ENCODE measurements around the gene TACC3. TPM values are rescaled to one million over a fixed set of nuclear protein-coding genes. Genes with fewer than 3 reads are reported as not detected.

Gene TACC3
- total and polyA plus RNA-seq, 2 of the 8 experiments (the other 6 are each of a cell fraction or from before 2014, with no cell fraction given): 73.8 to 148 TPM

DNA sequence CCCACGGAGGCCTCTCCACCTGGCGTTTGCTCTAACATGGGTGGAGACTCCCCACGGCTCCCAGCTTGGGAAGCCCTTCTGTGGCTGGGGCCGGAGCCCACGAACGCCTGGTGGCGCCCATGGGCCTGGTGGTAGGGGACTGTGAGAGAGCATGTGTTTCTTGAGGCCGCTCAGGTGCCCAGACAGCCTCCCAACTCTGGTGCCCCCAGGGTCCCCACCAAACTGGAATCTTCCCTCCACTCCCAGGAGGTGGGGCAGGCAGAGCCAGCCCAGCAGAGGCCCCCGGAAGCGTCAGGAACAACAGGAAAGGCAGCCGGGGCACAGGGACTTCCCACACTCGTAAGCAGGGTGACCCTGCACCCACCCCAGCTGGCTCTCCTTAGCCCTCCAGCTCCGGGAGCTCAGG, 38.5 kb downstream of the TACC3 start:
- Histone ChIP-seq H3K79me2 (ENCODE audit: control insufficient read depth in 1 of 2, insufficient read depth in 2 of 2, low read length in 2 of 2) (no peaks in the 10 kb centered on the region), H2AK5ac (ENCODE audit: low read depth, low read length) (no peak overlapping the region), H4K91ac (replicated peaks; ENCODE audit: insufficient read length, low read length) (peak overlapping the region; percentile 40), H3K27me3 (replicated peaks in 1 of 4; ENCODE audit: control insufficient read depth in 3 of 4, extremely low read depth in 1 of 4, insufficient read depth in 3 of 4, low read length in 3 of 4) (peaks cover 0 to 3% (median 0%) of the 10 kb centered on the region in 4 experiments; a peak in 2 of 7 replicates), H2BK5ac (ENCODE audit: low read depth, low read length) (no peak overlapping the region), H2AFZ (ENCODE audit: low read length) (no peak overlapping the region), H3K9me3 (ENCODE audit: insufficient read depth in 2 of 2, low read depth in 1 of 2, low read length in 1 of 2) (no peaks in the 10 kb centered on the region), H3K23me2 (ENCODE audit: low read depth, low read length) (no peaks in the 10 kb centered on the region), H3K23ac (ENCODE audit: insufficient read length) (no peak overlapping the region), H3K14ac (ENCODE audit: insufficient read length) (no peak overlapping the region), H4K5ac (ENCODE audit: insufficient read length, low read depth, low read length) (no peak overlapping the region), H4K8ac (ENCODE audit: extremely low read depth, insufficient read depth, low read length) (peak overlapping the region; percentile 85; the same call in 1 of the 2 replicates), H3K4me1 (replicated peaks in 1 of 4; ENCODE audit: control insufficient read depth in 3 of 4, insufficient read depth in 4 of 4, low read length in 3 of 4) (peaks cover 0 to 7% (median 3%) of the 10 kb centered on the region in 4 experiments; a peak in 4 of 7 replicates), H2BK15ac (ENCODE audit: low read length) (no peak overlapping the region; the same call in 1 of the 2 replicates), H2BK20ac (ENCODE audit: low read length) (no peak overlapping the region), H3K36me3 (ENCODE audit: control insufficient read depth in 2 of 4, insufficient read depth in 4 of 4, low read length in 3 of 4) (no peaks in the 10 kb centered on the region), H4K20me1 (replicated peaks in 1 of 2; ENCODE audit: control insufficient read depth in 1 of 2, insufficient read depth in 2 of 2, low read length in 2 of 2) (no peaks in the 10 kb centered on the region), H3K4ac (replicated peaks; ENCODE audit: insufficient read length, low read depth, low read length) (peak overlapping the region; percentile 53), H3K4me3 (ENCODE audit: extremely low read depth in 1 of 4, insufficient read depth in 2 of 4, low read depth in 3 of 4, low read length in 4 of 4) (no peak overlapping the region), H2BK12ac (ENCODE audit: low read depth, low read length) (peak overlapping the region; percentile 27; the same call in 1 of the 2 replicates), H3K56ac (replicated peaks; ENCODE audit: insufficient read length, low read depth, low read length) (no peak overlapping the region), H3K4me2 (ENCODE audit: insufficient read depth in 1 of 2, low read depth in 2 of 2, low read length in 2 of 2) (no peak overlapping the region), H3K27ac (ENCODE audit: low read depth, low read length) (no peak overlapping the region), H2BK120ac (replicated peaks; ENCODE audit: low read depth, low read length) (no peak overlapping the region), H3K79me1 (ENCODE audit: low read depth, low read length) (no peaks in the 10 kb centered on the region), H3K18ac (ENCODE audit: extremely low read depth, low read length) (no peak overlapping the region), H3K9ac (replicated peaks in 1 of 4; ENCODE audit: extremely low read depth in 1 of 4, low read depth in 3 of 4, low read length in 3 of 4) (no peak overlapping the region)
- 84% methylated on average over 11 of the region's 13 CpGs; no CpG with 5 or more reads in 1 of the 2 experiments for WGBS, 2 experiments (ENCODE audit: extremely low coverage in 1 of 2, insufficient coverage in 1 of 2, insufficient read length in 1 of 2, insufficient replicate concordance in 2 of 2, low coverage in 1 of 2, low lambda C conversion rate in 2 of 2, missing lambda C conversion rate in 1 of 2)
- POLR2A ChIA-PET (ENCODE audit: partially characterized antibody): interaction anchor here (0.8 to 2.2 kb wide), 7 partner anchors 8 to 38 kb away, joined by 3 to 7 read pairs (median 4); partner anchors contain the start of gene FGFR3
- FAIRE-seq (no peak), DNase-seq (ENCODE audit: low read depth in 1 of 2, low spot score in 2 of 2) (no peak)
- TF ChIP-seq JUN (IDR thresholded peaks at IDR 0.05; ENCODE audit: low read depth, low read length): no peak
- no peak for TF ChIP-seq SP4 (IDR thresholded peaks at IDR 0.05; ENCODE audit: low read length)
- TF ChIP-seq ASH2L (IDR thresholded peaks at IDR 0.05; ENCODE audit: low read length): no peak
- TF ChIP-seq, protein P1, sequence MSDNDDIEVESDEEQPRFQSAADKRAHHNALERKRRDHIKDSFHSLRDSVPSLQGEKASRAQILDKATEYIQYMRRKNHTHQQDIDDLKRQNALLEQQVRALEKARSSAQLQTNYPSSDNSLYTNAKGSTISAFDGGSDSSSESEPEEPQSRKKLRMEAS (IDR thresholded peaks at IDR 0.05): no peak
- no peak for TF ChIP-seq HDAC6 (IDR thresholded peaks at IDR 0.05; ENCODE audit: low read depth, low read length)
- TF ChIP-seq RXRA (IDR thresholded peaks at IDR 0.05; ENCODE audit: insufficient read depth, low read depth, low read length): no peak
- no peak for TF ChIP-seq KDM1A (IDR thresholded peaks at IDR 0.05; ENCODE audit: borderline replicate concordance, low read length)
- CTCF ChIA-PET (ENCODE audit: partially characterized antibody): interaction anchor here (52.9 to 71.2 kb wide), 2 partner anchors 5 to 29 kb away, joined by 2507 read pairs; partner anchors contain the start of gene FGFR3
